H7 (cell line): Measurements from ENCODE around the gene MSI1. TPM values are rescaled to one million over a fixed set of nuclear protein-coding genes. Genes with fewer than 3 reads are reported as not detected.

Experiments
- DNase-seq: peaks from one replicate; pipeline ENCODE4 v3.0.0; 2012
- H3K27me3 ChIP-seq: 2 replicates; pipeline ENCODE4 v1.6.0; 2011; ENCODE audit warnings: mild to moderate bottlenecking, low read length; ENCODE audit not compliant: control insufficient read depth, insufficient read depth
- H3K36me3 ChIP-seq: replicated peaks from 2 replicates; pipeline ENCODE4 v1.5.1; 2011; ENCODE audit warnings: low read length; ENCODE audit not compliant: control insufficient read depth, insufficient read depth
- H3K4me3 ChIP-seq: 2 replicates; pipeline ENCODE4 v1.5.1; 2011; ENCODE audit warnings: low read depth, mild to moderate bottlenecking, control low read depth, low read length, moderate library complexity; ENCODE audit not compliant: insufficient read depth
- total RNA-seq: library from RNA; depleted of rRNA; stranded (reverse); fragments of >200 nt; shearing (Covaris generic); gene quantifications from 2 replicates; pipeline ENCODE4 v1.2.3, GENCODE V29; 2014; rRNA removed

The MSI1 gene
- total RNA-seq, 1 experiment from 2014 or later = 23.2 TPM

DNA sequence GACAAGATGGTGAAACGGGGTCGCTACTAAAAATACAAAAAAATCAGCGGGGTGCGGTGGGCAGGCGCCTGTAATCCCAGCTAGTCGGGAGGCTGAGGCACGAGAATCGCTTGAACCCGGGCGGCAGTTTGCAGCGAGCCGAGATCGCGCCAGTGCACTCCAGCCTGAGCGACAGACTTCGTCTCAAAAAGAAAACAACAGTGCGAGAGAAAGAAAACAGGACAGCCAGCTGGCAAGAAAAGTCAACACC is 76.6 kb downstream of the MSI1 start:
- DNase-seq = no peak
- H3K36me3 ChIP-seq = no peaks in the 10 kb centered on the region
- no peaks in the 10 kb centered on the region for H3K27me3 ChIP-seq
- H3K4me3 ChIP-seq = peak overlapping the region; percentile 68

Other genes starting within 250 kb of the MSI1 start
- gene GCN1, start 174.4 kb downstream of the MSI1 start, total RNA-seq = 119 and 130 TPM in 2 replicates
- gene RPLP0, start 168.1 kb downstream of the MSI1 start, total RNA-seq = 5,486 and 6,641 TPM in 2 replicates
- gene PXN, start 103.4 kb downstream of the MSI1 start, total RNA-seq = 76.1 and 89.9 TPM in 2 replicates
- gene RNU4-2, start 77.3 kb downstream of the MSI1 start, total RNA-seq = under 0.01 TPM in 2 replicates
- gene RNU4-1, start 75.9 kb downstream of the MSI1 start, total RNA-seq = under 0.01 TPM in 2 replicates
- 3.1 and 4.1 TPM in 2 replicates for gene SIRT4, start 66.8 kb downstream of the MSI1 start, total RNA-seq
- gene PLA2G1B, start 41.4 kb downstream of the MSI1 start, total RNA-seq = not detected in 2 replicates
- gene COX6A1, start 68.9 kb upstream of the MSI1 start, total RNA-seq = 488 and 604 TPM in 2 replicates
- 35.2 and 37.2 TPM in 2 replicates for gene TRIAP1, start 77.2 kb upstream of the MSI1 start, total RNA-seq
- gene GATC, start 77.3 kb upstream of the MSI1 start, total RNA-seq = 19.8 and 23.4 TPM in 2 replicates
- gene SRSF9, start 100.6 kb upstream of the MSI1 start, total RNA-seq = 203 and 212 TPM in 2 replicates
- 215 and 313 TPM in 2 replicates for gene DYNLL1, start 126.9 kb upstream of the MSI1 start, total RNA-seq
- 56.8 and 78.3 TPM in 2 replicates for gene COQ5, start 160.0 kb upstream of the MSI1 start, total RNA-seq
- 118 and 119 TPM in 2 replicates for gene RNF10, start 165.2 kb upstream of the MSI1 start, total RNA-seq
- gene POP5, start 212.2 kb upstream of the MSI1 start, total RNA-seq = 52.6 and 53.8 TPM in 2 replicates